Keratinocyte (primary cell): ENCODE data around the gene NME7.

Experiments used
- CTCF ChIP-seq, 3 experiments: IDR thresholded peaks in 1 of 3; conservative IDR thresholded peaks in 1 of 3; optimal IDR thresholded peaks in 1 of 3; 2 replicates in 2 of 3; 3 replicates in 1 of 3; pipeline versions ENCODE3 to v1.5.1; 2011; ENCODE audit warnings: low read length in 3 of 3, mild to moderate bottlenecking in 3 of 3, moderate library complexity in 2 of 3, control low read depth in 1 of 3, inconsistent platforms in 1 of 3; ENCODE audit not compliant: insufficient read depth in 2 of 3; ENCODE audit errors: extremely low read depth in 1 of 3
- EZH2 ChIP-seq: IDR thresholded peaks from one replicate; pipeline ENCODE4 v1.6.1; 2012; ENCODE audit warnings: inconsistent platforms, mild to moderate bottlenecking, low read length, moderate library complexity

GRCh38 chr1:169149555-169150286, 217.9 kb downstream of the NME7 start:
- TF ChIP-seq CTCF (optimal IDR thresholded peaks at IDR 0.05 in 1 of 3, IDR thresholded peaks at IDR 0.05 in 1 of 3, conservative IDR thresholded peaks at IDR 0.05 in 1 of 3; ENCODE audit: extremely low read depth in 1 of 3, insufficient read depth in 2 of 3, low read length in 3 of 3) (no peak), EZH2 (no peak)
